NCI-H187 (cell line): ENCODE measurements around the gene ITGB1.
"Not testable (repeated sequence)": the region's sequence is repeated elsewhere in the genome, so short reads cannot be mapped to it uniquely, and the experiment has no call there.

ENCODE experiments used
- DNase-seq, 2 experiments: peaks; one replicate each; lab custom pipeline; 2025; lab: John Stamatoyannopoulos, UW

Gene ITGB1

GRCh38 chr10:32937911-32938424 is 20.1 kb downstream of the ITGB1 start:
- DNase-seq, result no peak

GRCh38 chr10:32932225-32932729 is 25.8 kb downstream of the ITGB1 start:
- DNase-seq, result no peak

GRCh38 chr10:32931593-32931992 is 26.4 kb downstream of the ITGB1 start:
- no peak for DNase-seq

- DNase-seq, result no peak
These were observed 28.0 kb downstream of the ITGB1 start for GRCh38 chr10:32930036-32930435.

- DNase-seq, result no peak
These were observed 28.4 kb downstream of the ITGB1 start for GRCh38 chr10:32929634-32930033.

- DNase-seq, result no peak
These were observed 30.3 kb downstream of the ITGB1 start for GRCh38 chr10:32927750-32928149.

GRCh38 chr10:32923849-32924248 is 34.2 kb downstream of the ITGB1 start:
- no peak for DNase-seq

- DNase-seq, result no peak
These were observed 34.9 kb downstream of the ITGB1 start for GRCh38 chr10:32923134-32923533.

- DNase-seq, result no peak
These were observed 35.9 kb downstream of the ITGB1 start for GRCh38 chr10:32922170-32922569.

GRCh38 chr10:32917817-32918216 is 40.2 kb downstream of the ITGB1 start:
- DNase-seq, result not testable (repeated sequence)

- no peak for DNase-seq
These were observed 46.6 kb downstream of the ITGB1 start for GRCh38 chr10:32911285-32912016.

- not testable (repeated sequence) for DNase-seq
These were observed 48.1 kb downstream of the ITGB1 start for GRCh38 chr10:32909970-32910369.

- no peak for DNase-seq
These were observed 48.6 kb downstream of the ITGB1 start for GRCh38 chr10:32909456-32909855.

- DNase-seq, result no peak
These were observed 51.4 kb downstream of the ITGB1 start for GRCh38 chr10:32906595-32906994.

- no peak for DNase-seq
These were observed 52.6 kb downstream of the ITGB1 start for GRCh38 chr10:32905466-32905865.

- DNase-seq, result no peak
These were observed 56.2 kb downstream of the ITGB1 start for GRCh38 chr10:32901815-32902214.

GRCh38 chr10:32895200-32895968 is 62.6 kb downstream of the ITGB1 start:
- DNase-seq, result not testable (repeated sequence)

- no peak for DNase-seq
These were observed 63.9 kb downstream of the ITGB1 start for GRCh38 chr10:32893916-32894664.

- no peak for DNase-seq
These were observed 64.6 kb downstream of the ITGB1 start for GRCh38 chr10:32893434-32893833.

GRCh38 chr10:32891261-32891660 is 66.8 kb downstream of the ITGB1 start:
- no peak for DNase-seq

- DNase-seq, result no peak
These were observed 67.6 kb downstream of the ITGB1 start for GRCh38 chr10:32890444-32890843.

GRCh38 chr10:32889631-32890212 is 68.3 kb downstream of the ITGB1 start:
- no peak for DNase-seq
